HG03064 (cell line): ENCODE measurements around the gene TULP1.

ENCODE experiments used
- ATAC-seq: cut with Tn5 transposase; IDR thresholded peaks from one replicate; pipeline ENCODE4 v1.9.1; 2021; ENCODE audit warnings: low read depth; ENCODE audit not compliant: unreplicated experiment

The TULP1 gene

GRCh38 chr6:35468980-35469750 lies 43.5 kb downstream of the TULP1 start:
- no peak for ATAC-seq

- peak; percentile 75 for ATAC-seq
Observed at GRCh38 chr6:35468181-35468979, 44.3 kb downstream of the TULP1 start, which contains the start of gene RPL10A. Gene RPL10A, plus strand, starts transcription at chr6:35468401. Its CDS starts 34 bp downstream, at chr6:35468435.

- ATAC-seq, result no peak
Observed at GRCh38 chr6:35465646-35466045, 47.0 kb downstream of the TULP1 start.

- ATAC-seq, result no peak
Observed at GRCh38 chr6:35463292-35463691, 49.4 kb downstream of the TULP1 start.

- ATAC-seq, result no peak
Observed at GRCh38 chr6:35461270-35461669, 51.4 kb downstream of the TULP1 start.

GRCh38 chr6:35457907-35458306 lies 54.8 kb downstream of the TULP1 start:
- ATAC-seq, result no peak

- ATAC-seq, result no peak
Observed at GRCh38 chr6:35454391-35455110, 58.1 kb downstream of the TULP1 start.

GRCh38 chr6:35453236-35453635 lies 59.5 kb downstream of the TULP1 start:
- no peak for ATAC-seq

- peak; percentile 88 for ATAC-seq
Observed at GRCh38 chr6:35452183-35453090, 60.3 kb downstream of the TULP1 start, which contains the start of gene FANCE. Gene FANCE, plus strand, starts transcription at chr6:35452338. Its CDS starts 208 bp downstream, at chr6:35452546.

- no peak for ATAC-seq
Observed at GRCh38 chr6:35451354-35452182, 61.1 kb downstream of the TULP1 start.

- no peak for ATAC-seq
Observed at GRCh38 chr6:35449287-35449881, 63.3 kb downstream of the TULP1 start.

- ATAC-seq, result no peak
Observed at GRCh38 chr6:35448191-35448590, 64.5 kb downstream of the TULP1 start.
